Measurements from ENCODE around the gene MBD5.

DNA sequence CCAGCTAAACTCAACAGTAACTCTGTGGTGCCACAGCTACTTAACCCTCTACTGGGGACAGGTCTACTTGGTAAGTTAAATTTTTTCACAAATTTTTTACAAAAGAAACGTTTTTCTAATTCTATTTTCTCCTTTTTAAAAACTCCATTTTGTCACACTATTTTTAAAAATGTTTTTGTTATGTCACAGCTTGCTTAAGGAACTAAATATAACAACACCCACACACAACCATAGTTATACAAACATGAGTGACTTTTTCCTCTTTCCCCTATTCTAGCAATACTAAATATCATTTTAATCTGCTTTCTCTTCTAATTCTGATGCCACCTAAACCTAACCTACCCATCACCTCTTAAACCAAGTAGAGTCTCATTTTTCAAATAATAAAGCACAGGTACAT lies 463.2 kb downstream of the MBD5 start:
- no peak for TF ChIP-seq POLR2A (IDR thresholded peaks at IDR 0.05)
- TF ChIP-seq, protein P1, sequence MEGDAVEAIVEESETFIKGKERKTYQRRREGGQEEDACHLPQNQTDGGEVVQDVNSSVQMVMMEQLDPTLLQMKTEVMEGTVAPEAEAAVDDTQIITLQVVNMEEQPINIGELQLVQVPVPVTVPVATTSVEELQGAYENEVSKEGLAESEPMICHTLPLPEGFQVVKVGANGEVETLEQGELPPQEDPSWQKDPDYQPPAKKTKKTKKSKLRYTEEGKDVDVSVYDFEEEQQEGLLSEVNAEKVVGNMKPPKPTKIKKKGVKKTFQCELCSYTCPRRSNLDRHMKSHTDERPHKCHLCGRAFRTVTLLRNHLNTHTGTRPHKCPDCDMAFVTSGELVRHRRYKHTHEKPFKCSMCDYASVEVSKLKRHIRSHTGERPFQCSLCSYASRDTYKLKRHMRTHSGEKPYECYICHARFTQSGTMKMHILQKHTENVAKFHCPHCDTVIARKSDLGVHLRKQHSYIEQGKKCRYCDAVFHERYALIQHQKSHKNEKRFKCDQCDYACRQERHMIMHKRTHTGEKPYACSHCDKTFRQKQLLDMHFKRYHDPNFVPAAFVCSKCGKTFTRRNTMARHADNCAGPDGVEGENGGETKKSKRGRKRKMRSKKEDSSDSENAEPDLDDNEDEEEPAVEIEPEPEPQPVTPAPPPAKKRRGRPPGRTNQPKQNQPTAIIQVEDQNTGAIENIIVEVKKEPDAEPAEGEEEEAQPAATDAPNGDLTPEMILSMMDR (IDR thresholded peaks at IDR 0.05) = no peak
